Measurements from ENCODE around the gene HEPN1. TPM values are rescaled to one million over a fixed set of nuclear protein-coding genes. Genes with fewer than 3 reads are reported as not detected.

Gene HEPN1
- total and polyA plus RNA-seq, 10 of the 15 experiments (the other 5 are each of a cell fraction or from before 2014, with no cell fraction given) = not detected

DNA sequence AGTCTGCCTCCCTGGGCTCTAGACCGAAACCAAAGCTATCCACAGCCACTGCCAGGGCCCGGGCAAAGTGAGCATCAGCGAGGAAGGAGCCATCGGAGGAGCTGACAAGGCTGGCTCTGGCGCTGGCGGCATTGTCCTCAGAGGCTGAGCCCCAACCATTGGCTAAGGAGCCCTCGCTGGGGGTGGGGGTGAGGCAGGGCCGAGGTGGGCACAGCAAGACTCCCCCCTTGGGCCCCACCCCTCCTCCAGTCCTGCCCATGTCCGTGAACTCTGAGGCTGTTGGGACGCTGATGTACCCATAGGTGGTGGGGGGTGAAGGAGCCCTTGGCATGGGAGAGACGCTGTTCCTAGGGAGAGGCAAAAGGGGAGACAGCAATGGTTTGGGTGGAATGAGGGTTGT, 32.6 kb upstream of the HEPN1 start:
- no peak for ATAC-seq
- H3K4me3 ChIP-seq = no peak overlapping the region
- RAD21 ChIA-PET (ENCODE audit: unreplicated experiment) = no interaction called here
- H3K27ac ChIP-seq (ENCODE audit: control insufficient read depth, insufficient read depth) = no peak overlapping the region
- H2AFZ ChIP-seq (ENCODE audit: control insufficient read depth, low read depth, low read length) = no peak overlapping the region
- no peaks in the 10 kb centered on the region for H3K9me3 ChIP-seq (replicated peaks; ENCODE audit: control insufficient read depth, insufficient read depth, low read length)
- H3K9ac ChIP-seq (ENCODE audit: control insufficient read depth, insufficient read depth, low read length) = no peak overlapping the region
- BruUV-seq (replicated peaks) = no TSS peak
- no peaks in the 10 kb centered on the region for H3K4me1 ChIP-seq (ENCODE audit: control insufficient read depth, insufficient read depth, low read length)
- no peaks in the 10 kb centered on the region; a peak in 1 of 4 replicates for H3K36me3 ChIP-seq (ENCODE audit: control insufficient read depth in 2 of 2, insufficient read depth in 2 of 2, low read length in 1 of 2)
- H3K27me3 ChIP-seq (replicated peaks in 1 of 2; ENCODE audit: control insufficient read depth in 2 of 2, insufficient read depth in 2 of 2, low read length in 1 of 2) = peaks cover 0 to 4% of the 10 kb centered on the region in 2 experiments; a peak in 2 of 4 replicates
- no peak for FAIRE-seq
- SMC1A ChIA-PET (ENCODE audit: uncharacterized antibody, unreplicated experiment) = no interaction called here
- in situ Hi-C loops (cut with MboI) = no loop called here
- TF ChIP-seq, protein P1, sequence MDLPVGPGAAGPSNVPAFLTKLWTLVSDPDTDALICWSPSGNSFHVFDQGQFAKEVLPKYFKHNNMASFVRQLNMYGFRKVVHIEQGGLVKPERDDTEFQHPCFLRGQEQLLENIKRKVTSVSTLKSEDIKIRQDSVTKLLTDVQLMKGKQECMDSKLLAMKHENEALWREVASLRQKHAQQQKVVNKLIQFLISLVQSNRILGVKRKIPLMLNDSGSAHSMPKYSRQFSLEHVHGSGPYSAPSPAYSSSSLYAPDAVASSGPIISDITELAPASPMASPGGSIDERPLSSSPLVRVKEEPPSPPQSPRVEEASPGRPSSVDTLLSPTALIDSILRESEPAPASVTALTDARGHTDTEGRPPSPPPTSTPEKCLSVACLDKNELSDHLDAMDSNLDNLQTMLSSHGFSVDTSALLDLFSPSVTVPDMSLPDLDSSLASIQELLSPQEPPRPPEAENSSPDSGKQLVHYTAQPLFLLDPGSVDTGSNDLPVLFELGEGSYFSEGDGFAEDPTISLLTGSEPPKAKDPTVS (IDR thresholded peaks at IDR 0.05; ENCODE audit: low read depth, low read length) = no peak
- TF ChIP-seq ATF7 (IDR thresholded peaks at IDR 0.05; ENCODE audit: low read depth) = no peak
- TF ChIP-seq, protein P2, sequence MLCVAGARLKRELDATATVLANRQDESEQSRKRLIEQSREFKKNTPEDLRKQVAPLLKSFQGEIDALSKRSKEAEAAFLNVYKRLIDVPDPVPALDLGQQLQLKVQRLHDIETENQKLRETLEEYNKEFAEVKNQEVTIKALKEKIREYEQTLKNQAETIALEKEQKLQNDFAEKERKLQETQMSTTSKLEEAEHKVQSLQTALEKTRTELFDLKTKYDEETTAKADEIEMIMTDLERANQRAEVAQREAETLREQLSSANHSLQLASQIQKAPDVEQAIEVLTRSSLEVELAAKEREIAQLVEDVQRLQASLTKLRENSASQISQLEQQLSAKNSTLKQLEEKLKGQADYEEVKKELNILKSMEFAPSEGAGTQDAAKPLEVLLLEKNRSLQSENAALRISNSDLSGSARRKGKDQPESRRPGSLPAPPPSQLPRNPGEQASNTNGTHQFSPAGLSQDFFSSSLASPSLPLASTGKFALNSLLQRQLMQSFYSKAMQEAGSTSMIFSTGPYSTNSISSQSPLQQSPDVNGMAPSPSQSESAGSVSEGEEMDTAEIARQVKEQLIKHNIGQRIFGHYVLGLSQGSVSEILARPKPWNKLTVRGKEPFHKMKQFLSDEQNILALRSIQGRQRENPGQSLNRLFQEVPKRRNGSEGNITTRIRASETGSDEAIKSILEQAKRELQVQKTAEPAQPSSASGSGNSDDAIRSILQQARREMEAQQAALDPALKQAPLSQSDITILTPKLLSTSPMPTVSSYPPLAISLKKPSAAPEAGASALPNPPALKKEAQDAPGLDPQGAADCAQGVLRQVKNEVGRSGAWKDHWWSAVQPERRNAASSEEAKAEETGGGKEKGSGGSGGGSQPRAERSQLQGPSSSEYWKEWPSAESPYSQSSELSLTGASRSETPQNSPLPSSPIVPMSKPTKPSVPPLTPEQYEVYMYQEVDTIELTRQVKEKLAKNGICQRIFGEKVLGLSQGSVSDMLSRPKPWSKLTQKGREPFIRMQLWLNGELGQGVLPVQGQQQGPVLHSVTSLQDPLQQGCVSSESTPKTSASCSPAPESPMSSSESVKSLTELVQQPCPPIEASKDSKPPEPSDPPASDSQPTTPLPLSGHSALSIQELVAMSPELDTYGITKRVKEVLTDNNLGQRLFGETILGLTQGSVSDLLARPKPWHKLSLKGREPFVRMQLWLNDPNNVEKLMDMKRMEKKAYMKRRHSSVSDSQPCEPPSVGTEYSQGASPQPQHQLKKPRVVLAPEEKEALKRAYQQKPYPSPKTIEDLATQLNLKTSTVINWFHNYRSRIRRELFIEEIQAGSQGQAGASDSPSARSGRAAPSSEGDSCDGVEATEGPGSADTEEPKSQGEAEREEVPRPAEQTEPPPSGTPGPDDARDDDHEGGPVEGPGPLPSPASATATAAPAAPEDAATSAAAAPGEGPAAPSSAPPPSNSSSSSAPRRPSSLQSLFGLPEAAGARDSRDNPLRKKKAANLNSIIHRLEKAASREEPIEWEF (IDR thresholded peaks at IDR 0.05; ENCODE audit: insufficient replicate concordance, low read depth, low read length) = no peak
- no peak for TF ChIP-seq EZH2 (IDR thresholded peaks at IDR 0.05; ENCODE audit: borderline replicate concordance, control insufficient read depth, low read depth, low read length)
- TF ChIP-seq, protein P3, sequence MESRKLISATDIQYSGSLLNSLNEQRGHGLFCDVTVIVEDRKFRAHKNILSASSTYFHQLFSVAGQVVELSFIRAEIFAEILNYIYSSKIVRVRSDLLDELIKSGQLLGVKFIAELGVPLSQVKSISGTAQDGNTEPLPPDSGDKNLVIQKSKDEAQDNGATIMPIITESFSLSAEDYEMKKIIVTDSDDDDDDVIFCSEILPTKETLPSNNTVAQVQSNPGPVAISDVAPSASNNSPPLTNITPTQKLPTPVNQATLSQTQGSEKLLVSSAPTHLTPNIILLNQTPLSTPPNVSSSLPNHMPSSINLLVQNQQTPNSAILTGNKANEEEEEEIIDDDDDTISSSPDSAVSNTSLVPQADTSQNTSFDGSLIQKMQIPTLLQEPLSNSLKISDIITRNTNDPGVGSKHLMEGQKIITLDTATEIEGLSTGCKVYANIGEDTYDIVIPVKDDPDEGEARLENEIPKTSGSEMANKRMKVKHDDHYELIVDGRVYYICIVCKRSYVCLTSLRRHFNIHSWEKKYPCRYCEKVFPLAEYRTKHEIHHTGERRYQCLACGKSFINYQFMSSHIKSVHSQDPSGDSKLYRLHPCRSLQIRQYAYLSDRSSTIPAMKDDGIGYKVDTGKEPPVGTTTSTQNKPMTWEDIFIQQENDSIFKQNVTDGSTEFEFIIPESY (IDR thresholded peaks at IDR 0.05) = no peak
- no peak for TF ChIP-seq RAD51 (IDR thresholded peaks at IDR 0.05)
- TF ChIP-seq CBFB (IDR thresholded peaks at IDR 0.05; ENCODE audit: low read depth) = no peak
- no peak for TF ChIP-seq ZZZ3 (IDR thresholded peaks at IDR 0.05; ENCODE audit: control insufficient read depth, insufficient read length, low read depth)
- no peak overlapping the region for H3K4me2 ChIP-seq (ENCODE audit: control insufficient read depth, insufficient read depth)
- no peaks in the 10 kb centered on the region for H3K79me2 ChIP-seq (ENCODE audit: control insufficient read depth, insufficient read depth, low read length)
- H4K20me1 ChIP-seq (ENCODE audit: control insufficient read depth, insufficient read depth) = no peaks in the 10 kb centered on the region
- POLR2A ChIA-PET = interaction anchor here (0.6 kb wide), 1 partner anchor 271 kb away, joined by 3 read pairs; no protein-coding TSS in a partner anchor
- DNase-seq (ENCODE audit: low read depth, low spot score) = no peak
- CTCF ChIA-PET = interaction anchor here (1.1 kb wide), 1 partner anchor 51 kb away, joined by 3 read pairs; no protein-coding TSS in a partner anchor
- WGBS (ENCODE audit: insufficient coverage, insufficient replicate concordance, low lambda C conversion rate, missing lambda C conversion rate) = 31% methylated on average over 11 of the region's 11 CpGs
- intact Hi-C loops (cut with micrococcal nuclease; ENCODE audit: unreplicated experiment) = loop anchor here (10.0 kb wide), 1 partner anchor 258 kb away; no protein-coding TSS in a partner anchor

All from GM12878 (cell line).